ENCODE measurements around the gene PRIM1. TPM values are rescaled to one million over a fixed set of nuclear protein-coding genes. Genes with fewer than 3 reads are reported as not detected.
"Not testable (repeated sequence)": the region's sequence is repeated elsewhere in the genome, so short reads cannot be mapped to it uniquely, and the experiment has no call there.

The PRIM1 gene
- total RNA-seq, 3 donors from 2014 or later, result 56.0 to 68.2 (median 60.1) TPM

DNA sequence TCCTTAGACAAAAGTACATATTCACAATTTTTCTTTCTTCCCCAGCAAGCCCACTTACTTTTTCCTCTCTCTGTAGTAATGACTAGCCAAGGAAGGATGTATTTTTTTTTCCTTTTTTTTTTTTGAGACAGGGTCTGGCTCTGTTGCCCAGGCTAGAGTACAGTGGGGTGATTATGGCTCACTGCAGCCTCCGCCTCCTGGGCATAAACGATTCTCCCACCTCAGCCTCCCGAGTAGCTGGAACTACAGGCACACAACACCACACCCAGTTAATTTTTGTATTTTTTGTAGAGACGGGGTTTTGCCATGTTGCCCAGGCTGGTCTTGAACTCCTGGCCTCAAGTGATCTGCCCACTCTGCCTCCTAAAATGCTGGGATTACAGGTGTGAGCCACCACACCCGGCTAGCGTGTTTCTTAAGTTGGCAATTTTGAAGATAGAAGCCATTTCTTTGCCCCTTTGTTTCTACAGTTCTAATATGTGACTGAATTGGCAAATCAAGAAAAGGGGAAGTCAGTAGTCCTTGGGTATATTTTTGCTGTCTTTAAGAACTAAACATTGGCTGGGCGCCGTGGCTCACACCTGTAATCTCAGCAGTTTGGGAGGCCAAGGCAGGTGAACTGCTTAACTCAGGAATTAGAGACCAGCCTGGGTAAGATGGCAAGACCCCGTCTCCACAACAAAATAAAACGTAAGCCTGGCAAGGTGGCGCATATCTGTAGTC is 23.8 kb downstream of the PRIM1 start:
- Mint-ChIP-seq H3K27me3 (ENCODE audit: low read depth) (no peaks in the 10 kb centered on the region), H3K4me1 (ENCODE audit: low read depth) (peaks cover 13% of the 10 kb centered on the region), H3K4me3 (no peak overlapping the region), H3K36me3 (ENCODE audit: insufficient read depth) (peaks cover 34% of the 10 kb centered on the region), H3K9me3 (no peaks in the 10 kb centered on the region)
- ATAC-seq (no peak), DNase-seq (no peak)

DNA sequence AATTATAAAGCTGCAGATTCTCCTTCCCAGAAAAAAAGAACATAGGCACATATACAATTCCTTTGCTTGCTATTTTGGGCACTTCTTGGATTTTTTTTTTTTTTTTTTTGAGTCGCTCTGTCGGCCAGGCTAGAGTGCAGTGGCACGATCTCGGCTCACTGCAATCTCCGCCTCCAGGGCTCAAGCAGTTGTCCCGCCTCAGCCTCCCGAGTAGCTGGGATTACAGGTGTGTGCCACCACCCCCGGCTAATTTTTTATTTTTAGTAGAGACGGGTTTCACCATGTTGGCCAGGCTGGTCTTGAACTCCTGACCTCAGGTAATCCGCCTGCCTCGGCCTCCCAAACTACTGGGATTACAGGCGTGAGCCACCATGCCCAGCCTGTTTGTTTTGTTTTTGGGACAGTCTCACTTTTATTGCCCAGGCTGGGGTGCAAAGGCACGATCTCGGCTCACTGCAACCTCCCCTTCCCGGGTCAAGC is 25.9 kb downstream of the PRIM1 start:
- not testable (repeated sequence) for ATAC-seq; DNase-seq; H3K27me3 Mint-ChIP-seq (ENCODE audit: low read depth); H3K9me3 Mint-ChIP-seq
- peaks cover 33% of the 10 kb centered on the region for H3K4me1 Mint-ChIP-seq (ENCODE audit: low read depth)
- H3K4me3 Mint-ChIP-seq, result peak overlapping the region; percentile 99
- peaks cover 41% of the 10 kb centered on the region for H3K36me3 Mint-ChIP-seq (ENCODE audit: insufficient read depth)

DNA sequence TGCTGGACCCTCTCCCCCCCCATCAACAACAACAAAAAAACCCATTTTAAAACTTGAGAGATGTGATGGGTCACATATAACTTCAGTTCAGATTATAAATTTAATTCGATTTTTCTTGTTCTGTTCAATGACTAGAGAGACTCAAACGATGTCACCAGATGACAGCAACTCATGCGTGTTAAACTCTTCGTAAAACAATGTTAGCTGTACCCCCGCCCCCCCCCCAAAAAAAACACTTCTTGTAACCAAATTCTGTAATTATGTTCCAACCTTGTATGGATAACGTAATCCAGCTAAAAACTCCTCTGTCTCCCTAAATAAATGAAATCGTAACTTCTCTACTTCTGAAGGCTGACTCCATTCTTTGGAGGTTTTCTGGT is 26.4 kb downstream of the PRIM1 start:
- peaks cover 42% of the 10 kb centered on the region for H3K36me3 Mint-ChIP-seq (ENCODE audit: insufficient read depth)
- H3K4me1 Mint-ChIP-seq (ENCODE audit: low read depth), result peaks cover 38% of the 10 kb centered on the region
- DNase-seq (no peak), ATAC-seq (no peak)
- no peaks in the 10 kb centered on the region for H3K9me3 Mint-ChIP-seq
- peak overlapping the region; percentile 99 for H3K4me3 Mint-ChIP-seq
- no peaks in the 10 kb centered on the region for H3K27me3 Mint-ChIP-seq (ENCODE audit: low read depth)

DNA sequence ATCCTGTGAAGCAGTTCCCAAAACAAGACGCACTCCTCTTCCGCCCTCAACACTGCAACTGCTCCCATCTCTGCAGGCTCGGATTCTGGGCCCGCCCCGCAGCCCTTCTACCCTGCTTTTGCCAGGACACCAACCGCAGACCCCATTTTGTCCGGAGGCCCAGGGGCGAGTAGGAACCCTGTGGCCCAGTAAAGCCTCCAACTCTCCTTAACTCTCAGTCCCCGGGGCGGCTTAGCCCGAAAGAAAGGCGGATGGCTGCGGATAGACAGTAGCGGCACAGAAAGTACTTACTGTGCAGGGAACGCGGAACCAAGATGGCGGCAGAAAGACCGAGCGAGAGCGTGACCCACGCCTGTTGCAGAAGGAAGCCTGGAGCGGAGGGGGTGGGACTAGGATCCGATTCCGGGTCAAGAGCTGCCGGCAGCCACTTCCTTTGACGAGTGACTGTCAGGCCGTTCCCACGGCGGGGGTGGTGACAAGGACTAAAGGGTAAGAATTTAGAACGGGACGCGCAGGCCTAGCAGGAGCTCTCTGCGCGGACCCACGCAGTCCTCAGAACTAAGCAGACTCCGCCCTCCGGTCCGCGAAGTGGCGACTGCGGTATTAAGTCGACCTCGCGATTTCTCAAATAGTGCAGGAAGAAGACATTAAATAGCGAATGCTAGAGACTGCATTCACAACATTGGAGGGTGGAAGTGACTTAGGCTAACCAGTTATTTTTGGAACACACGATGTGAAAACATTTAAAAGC is 27.0 kb downstream of the PRIM1 start, which contains the start of gene NACA:
NACA (minus strand) TSS at position 328 of the 751 bp plus-strand sequence. CDS start 778 bp downstream, outside the sequence.
- H3K36me3 Mint-ChIP-seq (ENCODE audit: insufficient read depth), result peaks cover 48% of the 10 kb centered on the region
- H3K4me1 Mint-ChIP-seq (ENCODE audit: low read depth), result peaks cover 44% of the 10 kb centered on the region
- H3K27me3 Mint-ChIP-seq (ENCODE audit: low read depth), result no peaks in the 10 kb centered on the region
- peak; percentile 93 to 95 for ATAC-seq
- H3K4me3 Mint-ChIP-seq, result peak within 1 kb of the TSS; percentile 99
- no peaks in the 10 kb centered on the region for H3K9me3 Mint-ChIP-seq
- peak; percentile 97 for DNase-seq

DNA sequence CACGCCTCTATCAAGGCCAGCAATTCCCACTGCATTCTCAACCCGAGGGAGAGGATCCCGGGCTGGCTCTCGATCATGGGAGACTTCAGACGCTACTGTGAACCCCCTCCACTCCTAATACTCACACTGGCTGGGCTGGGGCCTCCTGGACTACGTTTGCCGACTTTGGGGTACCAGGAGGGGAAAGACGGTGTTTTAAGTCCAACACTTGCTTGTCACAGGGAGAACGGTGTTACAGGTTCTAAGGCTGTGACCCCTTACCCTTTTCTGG is 27.5 kb downstream of the PRIM1 start:
- peaks cover 49% of the 10 kb centered on the region for H3K36me3 Mint-ChIP-seq (ENCODE audit: insufficient read depth)
- no peak for DNase-seq
- H3K9me3 Mint-ChIP-seq, result no peaks in the 10 kb centered on the region
- H3K4me1 Mint-ChIP-seq (ENCODE audit: low read depth), result peaks cover 49% of the 10 kb centered on the region
- H3K27me3 Mint-ChIP-seq (ENCODE audit: low read depth), result no peaks in the 10 kb centered on the region
- peak overlapping the region; percentile 99 for H3K4me3 Mint-ChIP-seq
- ATAC-seq, result no peak

DNA sequence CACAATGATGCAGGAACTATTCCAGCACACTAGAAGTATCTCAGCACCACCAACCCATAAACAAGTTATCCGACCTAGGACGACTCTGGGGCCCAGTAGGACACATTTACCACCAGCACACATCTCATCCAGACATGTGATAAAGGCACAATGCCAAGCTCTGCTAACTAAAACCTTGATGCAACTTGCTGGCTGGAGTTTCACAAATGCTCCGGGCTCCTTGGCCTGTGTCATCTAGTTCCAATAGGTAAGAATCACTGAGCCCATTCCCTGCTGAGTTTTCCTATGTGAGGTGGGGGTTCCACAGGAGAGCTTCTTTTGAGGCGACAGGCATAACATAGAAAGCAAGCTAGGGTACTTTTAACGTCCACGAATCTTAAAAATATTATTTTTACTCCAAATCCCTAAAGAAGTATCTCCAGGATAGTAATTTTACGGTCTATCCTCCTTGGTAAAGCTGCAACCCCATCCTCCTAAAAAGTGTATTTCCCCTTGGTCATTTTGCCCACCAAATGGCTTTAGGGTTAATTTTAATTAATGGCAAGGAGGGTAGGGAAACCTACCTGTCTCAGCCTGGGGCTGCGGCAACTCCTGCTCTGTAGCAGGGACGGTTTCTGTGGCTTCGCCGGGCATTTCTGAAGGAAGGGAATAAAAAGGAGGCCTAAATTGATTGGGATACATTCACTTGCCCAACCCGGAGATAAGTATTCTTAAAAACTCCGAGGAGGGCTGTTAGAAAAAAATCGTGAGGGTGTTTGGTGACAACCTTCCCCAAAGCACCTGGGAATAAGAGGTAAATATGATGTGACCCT is 28.0 kb downstream of the PRIM1 start:
- ATAC-seq, result no peak

DNA sequence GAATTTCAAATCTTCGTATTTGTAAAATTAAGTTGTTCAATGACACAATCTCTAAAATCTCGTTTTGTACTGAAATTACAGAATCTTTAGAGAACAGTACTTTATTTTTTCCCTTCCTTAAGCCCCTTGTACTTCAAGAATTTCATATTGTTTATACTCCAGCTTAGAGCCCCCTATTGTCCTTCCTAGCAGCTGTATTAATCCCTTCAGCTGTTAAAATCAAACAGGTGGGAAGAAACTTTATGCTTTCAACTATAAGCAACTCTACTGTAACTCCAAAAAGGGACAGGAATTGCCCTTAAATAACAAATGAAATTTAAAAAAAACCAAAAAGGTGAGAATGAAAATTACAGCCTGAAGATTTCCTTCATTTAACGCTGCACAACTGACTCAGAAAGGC is 28.8 kb downstream of the PRIM1 start:
- ATAC-seq, result no peak
- no peaks in the 10 kb centered on the region for H3K9me3 Mint-ChIP-seq
- peaks cover 60% of the 10 kb centered on the region for H3K4me1 Mint-ChIP-seq (ENCODE audit: low read depth)
- no peaks in the 10 kb centered on the region for H3K27me3 Mint-ChIP-seq (ENCODE audit: low read depth)
- peaks cover 53% of the 10 kb centered on the region for H3K36me3 Mint-ChIP-seq (ENCODE audit: insufficient read depth)
- H3K4me3 Mint-ChIP-seq, result peak overlapping the region; percentile 99
- no peak for DNase-seq

More for the DNA sequence above, 28.0 kb downstream of the PRIM1 start:
- H3K9me3 Mint-ChIP-seq, result no peaks in the 10 kb centered on the region
- H3K4me1 Mint-ChIP-seq (ENCODE audit: low read depth), result peaks cover 54% of the 10 kb centered on the region
- no peaks in the 10 kb centered on the region for H3K27me3 Mint-ChIP-seq (ENCODE audit: low read depth)
- peaks cover 52% of the 10 kb centered on the region for H3K36me3 Mint-ChIP-seq (ENCODE audit: insufficient read depth)
- H3K4me3 Mint-ChIP-seq, result peak overlapping the region; percentile 99
- DNase-seq, result no peak

DNA sequence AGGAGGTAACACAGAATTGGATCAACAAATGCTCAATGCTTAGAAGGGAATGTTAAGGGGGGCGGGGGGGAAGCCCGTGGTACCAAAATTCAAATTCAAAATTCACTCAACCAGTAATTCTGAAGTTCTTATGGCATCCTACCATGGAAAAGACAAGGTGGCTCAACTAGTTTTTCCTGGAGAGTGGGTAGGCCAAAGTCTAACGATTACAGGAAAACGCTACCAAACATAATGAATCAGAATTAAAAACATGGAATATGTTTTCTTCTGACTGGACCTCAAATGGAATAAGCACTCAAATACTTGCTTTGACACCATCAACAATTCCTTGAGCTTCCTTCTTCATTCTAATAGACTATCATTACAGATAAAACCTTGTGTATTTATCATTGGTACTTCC is 29.3 kb downstream of the PRIM1 start:
- Mint-ChIP-seq H3K4me1 (ENCODE audit: low read depth) (peaks cover 60% of the 10 kb centered on the region), H3K27me3 (ENCODE audit: low read depth) (no peaks in the 10 kb centered on the region), H3K9me3 (no peaks in the 10 kb centered on the region), H3K36me3 (ENCODE audit: insufficient read depth) (peaks cover 53% of the 10 kb centered on the region), H3K4me3 (peak overlapping the region; percentile 99)
- ATAC-seq (no peak), DNase-seq (no peak)

DNA sequence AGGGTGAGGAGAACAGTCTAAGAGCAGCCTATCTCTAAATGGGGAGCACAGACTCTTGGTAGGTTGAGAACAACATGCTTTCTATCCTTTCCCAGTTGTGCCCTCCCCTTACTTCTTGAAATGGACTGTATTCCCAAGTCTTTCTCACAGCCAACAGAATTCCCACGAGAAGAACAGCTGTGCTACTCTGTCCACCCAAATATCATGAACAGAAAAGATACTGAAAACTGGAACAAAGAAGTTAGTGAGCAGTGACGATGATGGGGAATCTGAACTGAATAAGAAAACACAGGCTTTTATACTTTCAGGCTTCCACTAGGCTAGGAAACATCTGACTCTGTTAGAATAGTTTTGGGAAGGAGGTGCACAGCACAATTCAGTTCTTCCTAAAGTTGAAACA is 30.4 kb downstream of the PRIM1 start:
- peak overlapping the region; percentile 99 for H3K4me3 Mint-ChIP-seq
- no peaks in the 10 kb centered on the region for H3K9me3 Mint-ChIP-seq
- H3K36me3 Mint-ChIP-seq (ENCODE audit: insufficient read depth), result peaks cover 55% of the 10 kb centered on the region
- no peaks in the 10 kb centered on the region for H3K27me3 Mint-ChIP-seq (ENCODE audit: low read depth)
- no peak for DNase-seq
- ATAC-seq, result no peak
- H3K4me1 Mint-ChIP-seq (ENCODE audit: low read depth), result peaks cover 64% of the 10 kb centered on the region

DNA sequence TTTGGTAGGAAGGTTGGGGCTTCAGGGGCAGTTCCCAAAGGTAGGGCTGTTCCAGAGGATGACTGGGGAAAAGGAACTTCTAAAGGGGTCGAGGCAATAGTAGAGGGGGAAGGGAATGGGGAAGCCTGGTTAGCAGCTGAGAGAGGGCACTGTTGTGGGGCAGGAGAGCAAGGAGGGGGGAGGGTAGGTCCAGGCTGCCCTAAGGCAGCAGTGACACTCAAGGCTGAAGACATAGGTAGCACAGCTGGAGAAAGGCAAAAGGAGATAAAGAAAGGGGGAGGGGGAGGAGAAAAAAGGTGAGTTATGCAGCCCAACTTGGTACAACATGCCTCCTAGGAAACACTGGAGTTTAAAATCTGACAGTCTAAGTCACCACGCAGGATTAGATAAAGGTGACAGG is 30.9 kb downstream of the PRIM1 start:
- no peak for DNase-seq
- ATAC-seq, result no peak

DNA sequence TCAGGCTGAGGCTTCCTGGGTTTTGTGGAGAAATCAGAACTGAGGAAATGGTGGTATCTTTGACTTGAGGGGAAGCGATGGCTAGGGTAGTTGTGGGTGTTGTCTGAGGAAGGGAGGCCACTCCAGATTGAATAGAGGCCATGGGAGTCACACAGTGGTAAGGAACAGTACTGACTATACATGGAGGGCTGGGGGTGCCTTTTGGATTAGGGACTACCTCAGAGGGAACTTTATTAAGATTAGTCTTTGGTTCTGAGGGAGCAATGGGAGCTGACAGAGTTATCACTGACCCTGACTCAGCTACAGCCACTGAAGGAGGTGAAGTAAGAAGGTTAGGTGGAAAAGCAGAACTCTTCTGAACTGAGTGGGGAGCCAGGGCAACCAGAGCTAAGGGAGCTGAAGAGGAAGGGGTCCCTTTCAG is 31.4 kb downstream of the PRIM1 start:
- Mint-ChIP-seq H3K4me1 (ENCODE audit: low read depth) (peaks cover 69% of the 10 kb centered on the region), H3K9me3 (no peaks in the 10 kb centered on the region), H3K36me3 (ENCODE audit: insufficient read depth) (peaks cover 62% of the 10 kb centered on the region), H3K27me3 (ENCODE audit: low read depth) (no peaks in the 10 kb centered on the region), H3K4me3 (peak overlapping the region; percentile 99)
- no peak for DNase-seq
- ATAC-seq, result no peak

More for the DNA sequence above, 30.9 kb downstream of the PRIM1 start:
- peaks cover 58% of the 10 kb centered on the region for H3K36me3 Mint-ChIP-seq (ENCODE audit: insufficient read depth)
- peak overlapping the region; percentile 99 for H3K4me3 Mint-ChIP-seq
- no peaks in the 10 kb centered on the region for H3K9me3 Mint-ChIP-seq
- H3K27me3 Mint-ChIP-seq (ENCODE audit: low read depth), result no peaks in the 10 kb centered on the region
- H3K4me1 Mint-ChIP-seq (ENCODE audit: low read depth), result peaks cover 69% of the 10 kb centered on the region

DNA sequence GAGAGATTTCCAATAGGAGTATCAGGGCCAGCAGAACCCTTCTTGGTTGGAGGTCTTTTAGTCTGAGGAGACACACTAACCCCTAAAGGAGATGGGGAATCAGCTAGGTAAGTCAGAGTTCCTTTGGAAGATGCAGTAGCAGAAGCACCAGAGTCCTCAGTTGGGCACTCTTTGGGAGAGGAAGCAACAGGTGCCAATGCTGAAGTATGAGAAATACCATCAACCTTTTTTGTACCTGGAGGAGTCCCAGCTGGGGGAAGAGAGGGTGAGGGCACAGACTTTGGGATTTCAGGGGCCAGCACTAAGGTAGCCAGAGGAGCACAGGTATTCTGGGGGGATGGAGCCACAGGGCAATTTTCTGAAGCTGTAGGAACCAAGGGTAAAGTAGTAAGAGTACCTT is 33.1 kb downstream of the PRIM1 start:
- H3K4me3 Mint-ChIP-seq, result peak overlapping the region; percentile 33
- no peak for DNase-seq
- no peak for ATAC-seq
- H3K36me3 Mint-ChIP-seq (ENCODE audit: insufficient read depth), result peaks cover 66% of the 10 kb centered on the region
- peaks cover 71% of the 10 kb centered on the region for H3K4me1 Mint-ChIP-seq (ENCODE audit: low read depth)
- no peaks in the 10 kb centered on the region for H3K9me3 Mint-ChIP-seq
- no peaks in the 10 kb centered on the region for H3K27me3 Mint-ChIP-seq (ENCODE audit: low read depth)

DNA sequence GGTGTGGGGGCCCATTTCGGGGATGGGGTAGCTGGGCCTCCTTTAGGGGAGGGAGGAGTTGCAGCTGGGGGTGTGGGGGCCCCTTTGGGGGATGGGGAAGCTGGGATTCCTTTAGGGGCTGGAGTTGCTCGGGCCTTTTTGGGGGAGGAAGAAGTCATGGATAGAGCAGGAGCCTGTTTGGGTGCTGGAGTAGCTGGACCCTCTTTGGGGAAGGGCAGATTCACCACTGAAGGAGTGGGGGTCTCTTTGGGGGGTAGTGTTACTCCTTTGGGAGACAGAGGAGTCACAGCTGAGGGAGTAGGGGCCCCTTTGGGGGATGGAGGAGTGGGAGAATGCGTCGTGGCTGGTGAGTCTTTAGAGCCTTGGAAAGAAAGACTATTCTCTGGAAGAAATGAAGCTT is 33.5 kb downstream of the PRIM1 start:
- DNase-seq (no peak), ATAC-seq (no peak)
- H3K4me1 Mint-ChIP-seq (ENCODE audit: low read depth), result peaks cover 71% of the 10 kb centered on the region

DNA sequence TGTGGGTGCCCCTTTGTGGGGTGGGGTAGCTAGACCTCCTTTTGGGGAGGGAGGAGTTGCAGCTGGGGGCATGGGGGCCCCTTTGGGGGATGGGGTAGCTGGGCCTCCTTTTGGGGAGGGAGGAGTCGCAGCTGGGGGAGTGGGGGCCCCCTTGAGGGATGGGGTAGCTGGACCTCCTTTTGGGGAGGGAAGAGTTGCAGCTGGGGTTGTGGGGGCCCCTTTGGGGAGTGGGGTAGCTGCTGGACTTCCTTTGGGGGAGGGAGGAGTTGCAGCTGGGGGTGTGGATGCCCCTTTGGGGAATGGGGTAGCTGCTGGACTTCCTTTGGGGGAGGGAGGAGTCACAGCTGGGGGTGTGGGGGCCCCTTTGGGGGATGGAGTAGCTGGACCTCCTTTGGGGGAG is 34.0 kb downstream of the PRIM1 start:
- Mint-ChIP-seq H3K4me1 (ENCODE audit: low read depth) (peaks cover 68% of the 10 kb centered on the region), H3K36me3 (ENCODE audit: insufficient read depth) (peaks cover 66% of the 10 kb centered on the region), H3K27me3 (ENCODE audit: low read depth) (no peaks in the 10 kb centered on the region), H3K4me3 (no peak overlapping the region), H3K9me3 (no peaks in the 10 kb centered on the region)
- ATAC-seq (no peak), DNase-seq (no peak)

More for the DNA sequence above, 33.5 kb downstream of the PRIM1 start:
- no peaks in the 10 kb centered on the region for H3K27me3 Mint-ChIP-seq (ENCODE audit: low read depth)
- H3K4me3 Mint-ChIP-seq, result no peak overlapping the region
- H3K36me3 Mint-ChIP-seq (ENCODE audit: insufficient read depth), result peaks cover 65% of the 10 kb centered on the region
- no peaks in the 10 kb centered on the region for H3K9me3 Mint-ChIP-seq

Measured in activated T-cell treated with anti-CD3 and anti-CD28 coated beads, Interleukin-2, amount 50 U/mL, for 4 hours (primary cell).